Testis (tissue), 2 donors: Measurements from ENCODE around the gene C15orf62.

Experiments
- POLR2A ChIP-seq: fragments of 450-650 bp; IDR thresholded peaks from one replicate; pipeline ENCODE4 v1.6.1; 2017; ENCODE audit warnings: antibody characterized with exemption, mild to moderate bottlenecking, moderate library complexity
- TF ChIP-seq, protein P1 (sequence below), 3 experiments: fragments of 450-650 bp in 2 of 3; fragments of 200-600 bp in 1 of 3; sonication (generic) in 1 of 3; IDR thresholded peaks; one replicate each; pipeline ENCODE4 v1.5.1; 2016 to 2019; ENCODE audit warnings: antibody characterized with exemption in 3 of 3, mild to moderate bottlenecking in 2 of 3, moderate library complexity in 1 of 3

DNA sequence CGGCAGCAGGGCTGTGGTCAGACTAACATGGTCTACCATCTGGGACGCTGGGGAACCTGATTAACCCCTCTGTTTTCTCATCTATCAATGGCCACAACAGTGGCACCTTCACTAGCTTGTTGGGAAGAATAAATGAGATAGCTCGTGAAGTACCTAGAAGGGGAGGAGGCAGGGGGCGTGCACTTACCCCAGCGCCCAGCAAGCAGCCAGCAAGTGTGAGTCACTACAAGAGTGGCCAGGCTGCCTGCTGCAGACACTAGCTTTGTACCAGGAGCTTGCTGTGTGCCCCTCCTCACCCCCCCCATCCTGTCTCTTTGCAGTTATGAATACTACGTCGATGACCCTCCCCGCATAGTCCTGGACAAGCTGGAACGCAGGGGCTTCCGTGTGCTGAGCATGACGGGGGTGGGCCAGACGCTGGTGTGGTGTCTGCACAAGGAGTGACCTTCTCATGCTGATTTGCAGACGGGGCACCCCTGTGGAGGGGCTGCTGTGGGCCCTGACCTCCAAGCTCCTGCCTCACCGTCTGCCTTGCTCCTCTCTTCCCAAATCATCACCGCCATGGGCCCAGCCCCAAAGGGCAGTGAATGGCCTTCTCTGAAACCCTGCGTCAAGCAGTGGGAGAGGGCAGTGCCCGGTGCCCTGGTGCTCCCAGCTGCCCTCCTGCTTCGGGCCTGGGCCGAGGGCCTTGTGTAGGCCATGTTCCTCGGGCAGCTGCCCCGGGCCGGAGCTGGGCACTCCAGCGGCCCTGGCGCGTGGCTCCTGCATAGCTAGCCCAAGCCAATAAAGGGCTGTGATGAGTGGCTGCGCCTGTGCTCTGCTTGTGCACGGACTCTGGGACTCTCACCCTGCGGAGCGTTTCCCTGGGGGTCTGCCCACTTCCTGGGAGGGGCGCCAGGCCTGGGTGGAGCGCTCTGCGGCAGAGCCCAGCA lies 2.6 kb upstream of the C15orf62 start:
- TF ChIP-seq POLR2A, result no peak
- TF ChIP-seq, protein P1, sequence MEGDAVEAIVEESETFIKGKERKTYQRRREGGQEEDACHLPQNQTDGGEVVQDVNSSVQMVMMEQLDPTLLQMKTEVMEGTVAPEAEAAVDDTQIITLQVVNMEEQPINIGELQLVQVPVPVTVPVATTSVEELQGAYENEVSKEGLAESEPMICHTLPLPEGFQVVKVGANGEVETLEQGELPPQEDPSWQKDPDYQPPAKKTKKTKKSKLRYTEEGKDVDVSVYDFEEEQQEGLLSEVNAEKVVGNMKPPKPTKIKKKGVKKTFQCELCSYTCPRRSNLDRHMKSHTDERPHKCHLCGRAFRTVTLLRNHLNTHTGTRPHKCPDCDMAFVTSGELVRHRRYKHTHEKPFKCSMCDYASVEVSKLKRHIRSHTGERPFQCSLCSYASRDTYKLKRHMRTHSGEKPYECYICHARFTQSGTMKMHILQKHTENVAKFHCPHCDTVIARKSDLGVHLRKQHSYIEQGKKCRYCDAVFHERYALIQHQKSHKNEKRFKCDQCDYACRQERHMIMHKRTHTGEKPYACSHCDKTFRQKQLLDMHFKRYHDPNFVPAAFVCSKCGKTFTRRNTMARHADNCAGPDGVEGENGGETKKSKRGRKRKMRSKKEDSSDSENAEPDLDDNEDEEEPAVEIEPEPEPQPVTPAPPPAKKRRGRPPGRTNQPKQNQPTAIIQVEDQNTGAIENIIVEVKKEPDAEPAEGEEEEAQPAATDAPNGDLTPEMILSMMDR (IDR thresholded peaks at IDR 0.05), result no peak
